CD4-positive, alpha-beta memory T cell (primary cell): ENCODE results near the gene KIFC3. TPM values are rescaled to one million over a fixed set of nuclear protein-coding genes. Genes with fewer than 3 reads are reported as not detected.

ENCODE experiments used
- CTCF ChIA-PET: fragments of 350-600 bp; sonication (Branson Sonifier 250); formaldehyde crosslinking; loops from one replicate; lab custom pipeline; 2021; ENCODE audit warnings: inconsistent platforms; ENCODE audit not compliant: partially characterized antibody; lab: Charles Lee
- POLR2A ChIA-PET: fragments of 350-600 bp; sonication (Branson Sonifier 250); formaldehyde crosslinking; loops from one replicate; lab custom pipeline; 2021; ENCODE audit not compliant: partially characterized antibody; lab: Charles Lee
- DNase-seq, 5 donors: peaks; one replicate each; pipeline versions ENCODE4 v3.0.0 to v3.0.0-alpha.2; 2020 to 2022; ENCODE audit warnings: mixed read lengths in 1 of 5
- H3K27ac ChIP-seq: one replicate; pipeline ENCODE4 v1.7.0; 2013; ENCODE audit warnings: low read depth, low read length
- H3K27me3 ChIP-seq: 2 replicates; pipeline ENCODE4 v1.7.0; 2013; ENCODE audit warnings: mild to moderate bottlenecking, low read length, moderate library complexity; ENCODE audit not compliant: insufficient read depth
- H3K36me3 ChIP-seq: 2 replicates; pipeline ENCODE4 v1.7.0; 2013; ENCODE audit warnings: mild to moderate bottlenecking, low read length, moderate library complexity; ENCODE audit not compliant: insufficient read depth
- H3K4me1 ChIP-seq: 2 replicates; pipeline ENCODE4 v1.7.0; 2013; ENCODE audit warnings: mild to moderate bottlenecking, low read length, moderate library complexity; ENCODE audit not compliant: insufficient read depth
- H3K4me3 ChIP-seq, 2 donors: one replicate each; pipeline ENCODE4 v1.7.0; 2013; ENCODE audit warnings: low read length in 2 of 2, mild to moderate bottlenecking in 1 of 2
- H3K9me3 ChIP-seq, 2 donors: one replicate each; pipeline ENCODE4 v1.7.0; 2013; ENCODE audit warnings: low read length in 2 of 2, control low read depth in 1 of 2; ENCODE audit not compliant: control insufficient read depth in 1 of 2
- H3K27ac Mint-ChIP-seq, 7 donors: one replicate each; pipeline ENCODE4 v1.8.0; 2020 to 2021; ENCODE audit warnings: mixed read lengths in 7 of 7, mild to moderate bottlenecking in 6 of 7, inconsistent platforms in 3 of 7, moderate library complexity in 3 of 7
- H3K27me3 Mint-ChIP-seq, 2 donors: one replicate each; pipeline ENCODE4 v1.8.0; 2020 to 2021; ENCODE audit warnings: mixed read lengths in 2 of 2
- H3K36me3 Mint-ChIP-seq, 2 donors: one replicate each; pipeline ENCODE4 v1.8.0; 2020 to 2021; ENCODE audit warnings: mixed read lengths in 2 of 2, inconsistent platforms in 1 of 2, mild to moderate bottlenecking in 1 of 2
- H3K4me1 Mint-ChIP-seq, 4 donors: one replicate each; pipeline ENCODE4 v1.8.0; 2020 to 2021; ENCODE audit warnings: mixed read lengths in 4 of 4, mild to moderate bottlenecking in 1 of 4
- H3K4me3 Mint-ChIP-seq, 8 donors: one replicate each; pipeline ENCODE4 v1.8.0; 2020 to 2021; ENCODE audit warnings: mixed read lengths in 8 of 8, mild to moderate bottlenecking in 7 of 8, moderate library complexity in 6 of 8, inconsistent platforms in 3 of 8
- H3K9me3 Mint-ChIP-seq, 8 donors: one replicate each; pipeline ENCODE4 v1.8.0; 2020 to 2021; ENCODE audit warnings: mixed read lengths in 8 of 8, mild to moderate bottlenecking in 5 of 8, inconsistent platforms in 3 of 8, moderate library complexity in 1 of 8
- intact Hi-C: fragments of 100-400 bp; cut with micrococcal nuclease; formaldehyde crosslinking; loops from one replicate; pipeline ENCODE4 v1.15.1; 2023
- polyA plus RNA-seq, 2 donors: library from polyadenylated mRNA; unstranded; fragments of 300-500 nt; fragmentation: Illumina TruSeq; gene quantifications; one replicate each; pipeline ENCODE4 v1.2.3, GENCODE V29; 2021
- total RNA-seq, 2 experiments: library from RNA; stranded (reverse); gene quantifications; one replicate each; pipeline ENCODE4 v1.2.3, GENCODE V29; 2021

The KIFC3 gene
- total and polyA plus RNA-seq, 4 experiments from 2014 or later, result 1.6 to 1.9 TPM; not detected in 2

GRCh38 chr16:57770361-57770760 lies 31.9 kb downstream of the KIFC3 start:
- Histone ChIP-seq H3K4me3 (no peak overlapping the region), H3K4me1 (no peaks in the 10 kb centered on the region), H3K27me3 (no peaks in the 10 kb centered on the region), H3K9me3 (no peaks in the 10 kb centered on the region), H3K36me3 (no peaks in the 10 kb centered on the region), H3K27ac (no peak overlapping the region)
- Mint-ChIP-seq H3K27me3 (no peaks in the 10 kb centered on the region), H3K4me1 (no peaks in the 10 kb centered on the region), H3K27ac (no peak overlapping the region), H3K36me3 (no peaks in the 10 kb centered on the region), H3K4me3 (no peak overlapping the region), H3K9me3 (no peaks in the 10 kb centered on the region)
- no peak for DNase-seq
- ChIA-PET CTCF (interaction anchor here (1.3 to 1.4 kb wide), 2 partner anchors 9 to 13 kb away, joined by 3 to 5 read pairs; no protein-coding TSS in a partner anchor), POLR2A (interaction anchor here (1.0 kb wide), 1 partner anchor 35 kb away, joined by 3 read pairs; the partner anchor contains the start of gene KATNB1)
- intact Hi-C loops, result no loop called here

GRCh38 chr16:57769541-57770145 lies 32.6 kb downstream of the KIFC3 start:
- POLR2A ChIA-PET, result interaction anchor here (1.0 kb wide), 1 partner anchor 34 kb away, joined by 3 read pairs; the partner anchor contains the start of gene KATNB1
- no peak overlapping the region for H3K27ac ChIP-seq
- Mint-ChIP-seq H3K9me3 (no peaks in the 10 kb centered on the region), H3K4me1 (no peaks in the 10 kb centered on the region), H3K36me3 (no peaks in the 10 kb centered on the region), H3K27me3 (no peaks in the 10 kb centered on the region), H3K4me3 (no peak overlapping the region), H3K27ac (no peak overlapping the region)
- H3K36me3 ChIP-seq, result no peaks in the 10 kb centered on the region
- H3K9me3 ChIP-seq, result no peaks in the 10 kb centered on the region
- no peak overlapping the region for H3K4me3 ChIP-seq
- intact Hi-C loops, result no loop called here
- DNase-seq, result no peak
- CTCF ChIA-PET, result interaction anchor here (1.3 to 1.4 kb wide), 2 partner anchors 8 to 13 kb away, joined by 3 to 5 read pairs; no protein-coding TSS in a partner anchor
- H3K4me1 ChIP-seq, result no peaks in the 10 kb centered on the region
- H3K27me3 ChIP-seq, result no peaks in the 10 kb centered on the region

GRCh38 chr16:57766714-57767348 lies 35.5 kb downstream of the KIFC3 start:
- no peaks in the 10 kb centered on the region for H3K9me3 ChIP-seq
- H3K36me3 ChIP-seq, result no peaks in the 10 kb centered on the region
- no peak overlapping the region for H3K4me3 ChIP-seq
- Mint-ChIP-seq H3K9me3 (no peaks in the 10 kb centered on the region), H3K27ac (no peak overlapping the region), H3K4me1 (no peaks in the 10 kb centered on the region), H3K36me3 (no peaks in the 10 kb centered on the region), H3K4me3 (no peak overlapping the region), H3K27me3 (no peaks in the 10 kb centered on the region)
- ChIA-PET CTCF (interaction anchor here (1.3 kb wide), 1 partner anchor 9 kb away, joined by 4 read pairs; no protein-coding TSS in a partner anchor), POLR2A (no interaction called here)
- H3K27ac ChIP-seq, result no peak overlapping the region
- H3K27me3 ChIP-seq, result no peaks in the 10 kb centered on the region
- intact Hi-C loops, result no loop called here
- DNase-seq, result no peak
- no peaks in the 10 kb centered on the region for H3K4me1 ChIP-seq

- no peak overlapping the region for H3K27ac Mint-ChIP-seq
- no peaks in the 10 kb centered on the region for H3K36me3 Mint-ChIP-seq
- H3K27me3 Mint-ChIP-seq, result no peaks in the 10 kb centered on the region
- DNase-seq, result no peak
- no peaks in the 10 kb centered on the region for H3K9me3 Mint-ChIP-seq
- CTCF ChIA-PET, result interaction anchor here (1.3 kb wide), 1 partner anchor 8 kb away, joined by 4 read pairs; no protein-coding TSS in a partner anchor
- intact Hi-C loops, result no loop called here
- H3K27ac ChIP-seq, result no peak overlapping the region
- no peaks in the 10 kb centered on the region for H3K36me3 ChIP-seq
- no peaks in the 10 kb centered on the region for H3K4me1 ChIP-seq
- H3K4me1 Mint-ChIP-seq, result no peaks in the 10 kb centered on the region
- POLR2A ChIA-PET, result no interaction called here
- H3K4me3 ChIP-seq, result no peak overlapping the region
- no peaks in the 10 kb centered on the region for H3K9me3 ChIP-seq
- no peak overlapping the region for H3K4me3 Mint-ChIP-seq
- H3K27me3 ChIP-seq, result no peaks in the 10 kb centered on the region
Observed at GRCh38 chr16:57765160-57765728, 37.0 kb downstream of the KIFC3 start.

GRCh38 chr16:57764341-57765159 lies 37.7 kb downstream of the KIFC3 start:
- H3K27me3 ChIP-seq, result no peaks in the 10 kb centered on the region
- ChIA-PET POLR2A (no interaction called here), CTCF (no interaction called here)
- no peaks in the 10 kb centered on the region for H3K9me3 ChIP-seq
- intact Hi-C loops, result no loop called here
- H3K36me3 ChIP-seq, result no peaks in the 10 kb centered on the region
- Mint-ChIP-seq H3K4me3 (no peak overlapping the region), H3K27me3 (no peaks in the 10 kb centered on the region), H3K27ac (no peak overlapping the region), H3K4me1 (no peaks in the 10 kb centered on the region), H3K36me3 (no peaks in the 10 kb centered on the region), H3K9me3 (no peaks in the 10 kb centered on the region)
- H3K27ac ChIP-seq, result no peak overlapping the region
- H3K4me1 ChIP-seq, result no peaks in the 10 kb centered on the region
- peak in 3 of 5 donors; percentile 8 to 50 (median 12) for DNase-seq
- no peak overlapping the region for H3K4me3 ChIP-seq

GRCh38 chr16:57764006-57764340 lies 38.3 kb downstream of the KIFC3 start:
- Histone ChIP-seq H3K27me3 (no peaks in the 10 kb centered on the region), H3K4me3 (no peak overlapping the region), H3K27ac (no peak overlapping the region), H3K9me3 (no peaks in the 10 kb centered on the region), H3K4me1 (no peaks in the 10 kb centered on the region), H3K36me3 (no peaks in the 10 kb centered on the region)
- POLR2A ChIA-PET, result no interaction called here
- no peaks in the 10 kb centered on the region for H3K9me3 Mint-ChIP-seq
- no peaks in the 10 kb centered on the region for H3K27me3 Mint-ChIP-seq
- H3K36me3 Mint-ChIP-seq, result no peaks in the 10 kb centered on the region
- intact Hi-C loops, result no loop called here
- DNase-seq, result no peak
- H3K4me1 Mint-ChIP-seq, result no peaks in the 10 kb centered on the region
- H3K27ac Mint-ChIP-seq, result no peak overlapping the region
- CTCF ChIA-PET, result no interaction called here
- H3K4me3 Mint-ChIP-seq, result no peak overlapping the region
